Transverse colon (tissue), 4 donors: ENCODE measurements around the gene TRIP13. TPM values are rescaled to one million over a fixed set of nuclear protein-coding genes. Genes with fewer than 3 reads are reported as not detected.

ENCODE experiments used
- DNase-seq: peaks from one replicate; pipeline ENCODE4 v3.0.0-alpha.2; 2019
- H3K27ac ChIP-seq, 4 donors: fragments of 200-600 bp; sonication (generic); 2 replicates each; pipeline ENCODE4 v1.5.1; 2016 to 2018; ENCODE audit warnings: inconsistent platforms in 4 of 4
- H3K27me3 ChIP-seq: fragments of 200-600 bp; sonication (generic); 2 replicates; pipeline ENCODE4 v1.5.1; 2017; ENCODE audit warnings: inconsistent platforms
- H3K36me3 ChIP-seq, 4 donors: fragments of 200-600 bp; sonication (generic); 2 replicates each; pipeline ENCODE4 v1.5.1; 2017 to 2019; ENCODE audit warnings: inconsistent platforms in 4 of 4
- H3K4me1 ChIP-seq, 4 donors: fragments of 200-600 bp; sonication (generic); 2 replicates each; pipeline ENCODE4 v1.5.1; 2017 to 2020; ENCODE audit warnings: inconsistent platforms in 4 of 4
- H3K4me3 ChIP-seq, 4 donors: fragments of 200-600 bp; sonication (generic); 1 replicate in 1 of 4; 2 replicates in 3 of 4; pipeline versions ENCODE4 v1.5.1 to v1.6.1; 2017 to 2019; ENCODE audit warnings: inconsistent platforms in 4 of 4
- H3K9me3 ChIP-seq, 2 donors: fragments of 200-600 bp; sonication (generic); 2 replicates each; pipeline ENCODE4 v1.5.1; 2017 to 2019; ENCODE audit warnings: inconsistent platforms in 2 of 2
- EP300 ChIP-seq: sonication (generic); formaldehyde crosslinking; IDR thresholded peaks from one replicate; pipeline ENCODE4 v1.6.1; 2017; ENCODE audit warnings: antibody characterized with exemption, low read depth
- POLR2A ChIP-seq: fragments of 450-650 bp; IDR thresholded peaks from one replicate; pipeline ENCODE4 v1.6.1; 2016; ENCODE audit warnings: antibody characterized with exemption, mild to moderate bottlenecking, moderate library complexity
- POLR2AphosphoS5 ChIP-seq, 3 donors: sonication (generic); formaldehyde crosslinking; IDR thresholded peaks; one replicate each; pipeline ENCODE4 v1.6.1; 2016; ENCODE audit warnings: antibody characterized with exemption in 3 of 3
- WGBS, 2 donors: methylation state at CpG; one replicate each; pipeline ENCODE4 v1.1.5; 2018; ENCODE audit warnings: low coverage in 1 of 2; 5-methylcytosine and 5-hydroxymethylcytosine counted together
- in situ Hi-C, 4 donors: fragments of 200-750 bp; cut with MboI; loops; one replicate each; pipeline versions ENCODE4 v1.15.0 to v1.15.1; 2017; ENCODE audit warnings: low sequenced_read_pairs in 3 of 4, low pct_ligation_motif_present in 1 of 4, low pct_unique_long_range_greater_than_20kb in 1 of 4
- intact Hi-C: fragments of 100-400 bp; cut with DNase I; formaldehyde crosslinking; loops from one replicate; pipeline ENCODE4 v1.15.1; 2023; ENCODE audit warnings: low total_unique reads
- total RNA-seq, 4 donors: library from RNA; depleted of rRNA; stranded (reverse); fragments of >200 nt; gene quantifications; one replicate each; pipeline ENCODE4 v1.1.0, GENCODE V29; 2016
- TF ChIP-seq, protein P1 (sequence below), 5 experiments: fragments of 200-600 bp in 3 of 5; fragments of 450-650 bp in 2 of 5; sonication (generic) in 3 of 5; IDR thresholded peaks; 1 replicate in 2 of 5; 2 replicates in 3 of 5; pipeline ENCODE4 v1.5.1; 2016 to 2017; ENCODE audit warnings: antibody characterized with exemption in 5 of 5, inconsistent platforms in 3 of 5, mild to moderate bottlenecking in 2 of 5, moderate library complexity in 1 of 5

The TRIP13 gene
- total RNA-seq, 4 donors from 2014 or later: 0.41 to 4.1 (median 2.2) TPM; not detected in 1

GRCh38 chr5:859798-860296, 32.8 kb upstream of the TRIP13 start:
- Histone ChIP-seq H3K27me3 (no peaks in the 10 kb centered on the region), H3K4me3 (no peak overlapping the region), H3K9me3 (no peaks in the 10 kb centered on the region), H3K27ac (no peak overlapping the region), H3K4me1 (no peaks in the 10 kb centered on the region), H3K36me3 (peaks cover 0 to 14% (median 0%) of the 10 kb centered on the region in 4 donors)
- 80 to 88% methylated on average over 13 to 16 of the region's 16 CpGs for WGBS, 2 donors
- in situ Hi-C loops (no loop called here), intact Hi-C loops (no loop called here)
- DNase-seq: no peak
- no peak for TF ChIP-seq POLR2AphosphoS5 (IDR thresholded peaks at IDR 0.05)
- TF ChIP-seq POLR2A: no peak
- TF ChIP-seq, protein P1, sequence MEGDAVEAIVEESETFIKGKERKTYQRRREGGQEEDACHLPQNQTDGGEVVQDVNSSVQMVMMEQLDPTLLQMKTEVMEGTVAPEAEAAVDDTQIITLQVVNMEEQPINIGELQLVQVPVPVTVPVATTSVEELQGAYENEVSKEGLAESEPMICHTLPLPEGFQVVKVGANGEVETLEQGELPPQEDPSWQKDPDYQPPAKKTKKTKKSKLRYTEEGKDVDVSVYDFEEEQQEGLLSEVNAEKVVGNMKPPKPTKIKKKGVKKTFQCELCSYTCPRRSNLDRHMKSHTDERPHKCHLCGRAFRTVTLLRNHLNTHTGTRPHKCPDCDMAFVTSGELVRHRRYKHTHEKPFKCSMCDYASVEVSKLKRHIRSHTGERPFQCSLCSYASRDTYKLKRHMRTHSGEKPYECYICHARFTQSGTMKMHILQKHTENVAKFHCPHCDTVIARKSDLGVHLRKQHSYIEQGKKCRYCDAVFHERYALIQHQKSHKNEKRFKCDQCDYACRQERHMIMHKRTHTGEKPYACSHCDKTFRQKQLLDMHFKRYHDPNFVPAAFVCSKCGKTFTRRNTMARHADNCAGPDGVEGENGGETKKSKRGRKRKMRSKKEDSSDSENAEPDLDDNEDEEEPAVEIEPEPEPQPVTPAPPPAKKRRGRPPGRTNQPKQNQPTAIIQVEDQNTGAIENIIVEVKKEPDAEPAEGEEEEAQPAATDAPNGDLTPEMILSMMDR (IDR thresholded peaks at IDR 0.05): no peak
- no peak for TF ChIP-seq EP300

GRCh38 chr5:860506-861150, 32.1 kb upstream of the TRIP13 start:
- H3K36me3 ChIP-seq: peaks cover 0 to 14% (median 0%) of the 10 kb centered on the region in 4 donors
- no peak for DNase-seq
- no peak overlapping the region for H3K4me3 ChIP-seq
- 84 to 88% methylated on average over 6 to 15 of the region's 15 CpGs for WGBS, 2 donors
- H3K9me3 ChIP-seq: no peaks in the 10 kb centered on the region
- no peaks in the 10 kb centered on the region for H3K4me1 ChIP-seq
- intact Hi-C loops (no loop called here), in situ Hi-C loops (no loop called here)
- TF ChIP-seq, protein P1 (IDR thresholded peaks at IDR 0.05): no peak
- no peak for TF ChIP-seq POLR2AphosphoS5 (IDR thresholded peaks at IDR 0.05)
- TF ChIP-seq POLR2A: no peak
- TF ChIP-seq EP300: no peak
- H3K27me3 ChIP-seq: no peaks in the 10 kb centered on the region
- no peak overlapping the region for H3K27ac ChIP-seq

GRCh38 chr5:861442-862366, 31.0 kb upstream of the TRIP13 start:
- Histone ChIP-seq H3K27me3 (no peaks in the 10 kb centered on the region), H3K4me3 (no peak overlapping the region), H3K36me3 (peaks cover 0 to 14% (median 0%) of the 10 kb centered on the region in 4 donors), H3K9me3 (no peaks in the 10 kb centered on the region), H3K4me1 (no peaks in the 10 kb centered on the region), H3K27ac (no peak overlapping the region)
- TF ChIP-seq POLR2AphosphoS5 (IDR thresholded peaks at IDR 0.05) (no peak), EP300 (no peak), POLR2A (no peak)
- TF ChIP-seq, protein P1 (IDR thresholded peaks at IDR 0.05): no peak
- no peak for DNase-seq
- in situ Hi-C loops: no loop called here
- 86% methylated on average over 15 of the region's 22 CpGs; no CpG with 5 or more reads in 1 of the 2 donors for WGBS, 2 donors
- intact Hi-C loops: no loop called here
